H9 (cell line): Measurements from ENCODE around the gene KL. TPM values are rescaled to one million over a fixed set of nuclear protein-coding genes. Genes with fewer than 3 reads are reported as not detected.

Experiments used
- DNase-seq: peaks from one replicate; pipeline ENCODE4 v3.0.0-alpha.2; 2017
- H2AFZ ChIP-seq: one replicate; pipeline ENCODE4 v1.6.1; 2013; ENCODE audit warnings: mild to moderate bottlenecking, low read length, control low read depth, moderate library complexity
- H2AK5ac ChIP-seq: 2 replicates; pipeline ENCODE4 v1.6.1; 2013; ENCODE audit warnings: low read length, control low read depth, mixed read lengths; ENCODE audit not compliant: insufficient read length
- H2BK120ac ChIP-seq: one replicate; pipeline ENCODE4 v1.6.1; 2013; ENCODE audit warnings: low read depth, mild to moderate bottlenecking, low read length, control low read depth, inconsistent platforms; ENCODE audit not compliant: poor library complexity, severe bottlenecking
- H2BK12ac ChIP-seq: 2 replicates; pipeline ENCODE4 v1.6.1; 2013; ENCODE audit warnings: low read length, control low read depth, mixed read lengths, low read depth; ENCODE audit not compliant: insufficient read length
- H2BK15ac ChIP-seq: 2 replicates; pipeline ENCODE4 v1.6.1; 2013; ENCODE audit warnings: low read depth, low read length, control low read depth
- H2BK20ac ChIP-seq: one replicate; pipeline ENCODE4 v1.6.1; 2013; ENCODE audit warnings: low read depth, mild to moderate bottlenecking, low read length, control low read depth, inconsistent platforms; ENCODE audit not compliant: poor library complexity, severe bottlenecking
- H2BK5ac ChIP-seq: 2 replicates; pipeline ENCODE4 v1.6.1; 2013; ENCODE audit warnings: low read length, control low read depth, mixed read lengths; ENCODE audit not compliant: insufficient read length
- H3K14ac ChIP-seq: 2 replicates; pipeline ENCODE4 v1.6.1; 2013; ENCODE audit warnings: low read length, control low read depth; ENCODE audit not compliant: insufficient read depth
- H3K18ac ChIP-seq: 2 replicates; pipeline ENCODE4 v1.6.1; 2013; ENCODE audit warnings: low read depth, mild to moderate bottlenecking, mixed read lengths, low read length, control low read depth; ENCODE audit not compliant: insufficient read length
- H3K23ac ChIP-seq: 2 replicates; pipeline ENCODE4 v1.6.1; 2013; ENCODE audit warnings: low read length, control low read depth, mixed read lengths, low read depth; ENCODE audit not compliant: insufficient read length
- H3K23me2 ChIP-seq: 2 replicates; pipeline ENCODE4 v1.6.1; 2013; ENCODE audit warnings: low read depth, mild to moderate bottlenecking, mixed read lengths, low read length, control low read depth; ENCODE audit not compliant: insufficient read length, poor library complexity, severe bottlenecking
- H3K27ac ChIP-seq: 2 replicates; pipeline ENCODE4 v1.5.1; 2013; ENCODE audit warnings: low read length, control low read depth, mixed read lengths, low read depth; ENCODE audit not compliant: insufficient read length
- H3K27me3 ChIP-seq: 2 replicates; pipeline ENCODE4 v1.6.1; 2013; ENCODE audit warnings: low read length, control low read depth, inconsistent platforms; ENCODE audit not compliant: insufficient read depth
- H3K4ac ChIP-seq: 2 replicates; pipeline ENCODE4 v1.6.1; 2013; ENCODE audit warnings: low read depth, mild to moderate bottlenecking, control low read depth, inconsistent platforms, low read length, moderate library complexity
- H3K4me1 ChIP-seq: 2 replicates; pipeline ENCODE4 v1.6.1; 2013; ENCODE audit warnings: low read length, control low read depth, inconsistent platforms; ENCODE audit not compliant: insufficient read depth
- H3K4me2 ChIP-seq: 2 replicates; pipeline ENCODE4 v1.6.1; 2013; ENCODE audit warnings: low read length, control low read depth, mixed read lengths; ENCODE audit not compliant: insufficient read length, insufficient read depth
- H3K56ac ChIP-seq: 2 replicates; pipeline ENCODE4 v1.6.1; 2013; ENCODE audit warnings: low read depth, mild to moderate bottlenecking, mixed read lengths, low read length, control low read depth; ENCODE audit not compliant: insufficient read length
- H3K79me1 ChIP-seq: 2 replicates; pipeline ENCODE4 v1.6.1; 2013; ENCODE audit warnings: low read depth, mild to moderate bottlenecking, moderate library complexity, low read length, control low read depth, inconsistent platforms; ENCODE audit not compliant: insufficient read depth, poor library complexity, severe bottlenecking
- H3K79me2 ChIP-seq: 2 replicates; pipeline ENCODE4 v1.6.1; 2013; ENCODE audit warnings: low read length, control low read depth, inconsistent platforms; ENCODE audit not compliant: insufficient read depth
- H3K9ac ChIP-seq: 2 replicates; pipeline ENCODE4 v1.6.1; 2013; ENCODE audit warnings: low read length, control low read depth, mixed read lengths; ENCODE audit not compliant: insufficient read length; ENCODE audit errors: extremely low read depth
- H3K9me3 ChIP-seq: one replicate; pipeline ENCODE4 v1.6.1; 2013; ENCODE audit warnings: low read depth, low read length, inconsistent platforms; ENCODE audit not compliant: control insufficient read depth
- H3T11ph ChIP-seq: one replicate; pipeline ENCODE4 v1.6.1; 2013; ENCODE audit warnings: mild to moderate bottlenecking, low read length, control low read depth, inconsistent platforms
- H4K20me1 ChIP-seq: one replicate; pipeline ENCODE4 v1.6.1; 2013; ENCODE audit not compliant: control insufficient read depth, insufficient read length, insufficient read depth
- H4K5ac ChIP-seq: 2 replicates; pipeline ENCODE4 v1.6.1; 2013; ENCODE audit warnings: low read depth, mild to moderate bottlenecking, mixed read lengths, low read length, control low read depth; ENCODE audit not compliant: insufficient read length
- H4K8ac ChIP-seq: replicated peaks from 2 replicates; pipeline ENCODE4 v1.6.1; 2013; ENCODE audit warnings: low read length, control low read depth, mixed read lengths, low read depth; ENCODE audit not compliant: insufficient read length
- H4K91ac ChIP-seq: 2 replicates; pipeline ENCODE4 v1.6.1; 2013; ENCODE audit warnings: low read depth, mild to moderate bottlenecking, moderate library complexity, mixed read lengths, low read length, control low read depth; ENCODE audit not compliant: insufficient read length
- H3K27ac Mint-ChIP-seq, 3 experiments: 2 replicates in 2 of 3; 3 replicates in 1 of 3; pipeline ENCODE4 v1.8.0; 2020 to 2021; ENCODE audit warnings: mixed read lengths in 3 of 3, mild to moderate bottlenecking in 1 of 3, moderate library complexity in 1 of 3
- H3K27me3 Mint-ChIP-seq: 2 replicates; pipeline ENCODE4 v1.8.0; 2021; ENCODE audit warnings: low read depth, mild to moderate bottlenecking, moderate library complexity, mixed read lengths
- H3K36me3 Mint-ChIP-seq, 3 experiments: 2 replicates in 2 of 3; 3 replicates in 1 of 3; pipeline ENCODE4 v1.8.0; 2020 to 2021; ENCODE audit warnings: low read depth in 3 of 3, mixed read lengths in 3 of 3; ENCODE audit not compliant: insufficient read depth in 1 of 3
- H3K4me1 Mint-ChIP-seq, 2 experiments: 2 replicates each; pipeline ENCODE4 v1.8.0; 2020; ENCODE audit warnings: mixed read lengths in 2 of 2
- H3K4me3 Mint-ChIP-seq, 2 experiments: 2 replicates in 1 of 2; 3 replicates in 1 of 2; pipeline ENCODE4 v1.8.0; 2020 to 2021; ENCODE audit warnings: mild to moderate bottlenecking in 2 of 2, mixed read lengths in 2 of 2, moderate library complexity in 1 of 2
- H3K9me3 Mint-ChIP-seq, 2 experiments: 2 replicates in 1 of 2; 3 replicates in 1 of 2; pipeline ENCODE4 v1.8.0; 2020; ENCODE audit warnings: mild to moderate bottlenecking in 2 of 2, mixed read lengths in 2 of 2, moderate library complexity in 1 of 2
- CTCF ChIP-seq: fragments of 200-600 bp; sonication (generic); conservative IDR thresholded peaks from 3 replicates; pipeline ENCODE4 v1.8.0; 2021; ENCODE audit warnings: antibody characterized with exemption, mild to moderate bottlenecking
- WGBS: extraction: QIAGEN DNeasy Blood & Tissue Kit; methylation state at CpG from one replicate; pipeline ENCODE4 v1.1.7; 2013; ENCODE audit warnings: missing lambda C conversion rate, low lambda C conversion rate, mixed read lengths; ENCODE audit not compliant: insufficient read length; ENCODE audit errors: extremely low coverage; 5-methylcytosine and 5-hydroxymethylcytosine counted together
- total RNA-seq: library from RNA; stranded (reverse); gene quantifications from 2 replicates; pipeline ENCODE4 v1.2.1, GENCODE V29; 2021

The KL gene
- total RNA-seq, 1 experiment from 2014 or later: not detected

- Histone ChIP-seq H2AK5ac (no peak overlapping the region), H3K4ac (no peak overlapping the region), H3K56ac (no peak overlapping the region), H2BK15ac (no peak overlapping the region), H4K20me1 (no peaks in the 10 kb centered on the region), H3K23ac (no peak overlapping the region), H3K79me2 (no peaks in the 10 kb centered on the region), H2BK5ac (no peak overlapping the region), H3K27me3 (peaks cover 24% of the 10 kb centered on the region; the same call in 1 of the 2 replicates), H4K5ac (no peak overlapping the region), H4K91ac (no peak overlapping the region), H3K9ac (no peak overlapping the region), H3K14ac (no peak overlapping the region), H3K79me1 (no peaks in the 10 kb centered on the region), H4K8ac (no peak overlapping the region), H3T11ph (no peak overlapping the region), H2AFZ (no peak overlapping the region), H2BK12ac (no peak overlapping the region), H3K4me2 (no peak overlapping the region), H3K23me2 (peaks cover 14% of the 10 kb centered on the region), H3K18ac (no peak overlapping the region), H3K4me1 (no peaks in the 10 kb centered on the region), H2BK20ac (no peak overlapping the region), H3K27ac (no peak overlapping the region), H3K9me3 (no peaks in the 10 kb centered on the region), H2BK120ac (no peak overlapping the region)
- WGBS: no CpG with 5 or more reads among the region's 4 CpGs
- no peak overlapping the region for H3K27ac Mint-ChIP-seq
- DNase-seq: no peak
- H3K4me1 Mint-ChIP-seq: peaks cover 13% of the 10 kb centered on the region in 2 experiments
- peaks cover 0 to 3% (median 0%) of the 10 kb centered on the region in 3 experiments; a peak in 2 of 7 replicates for H3K36me3 Mint-ChIP-seq
- no peak overlapping the region for H3K4me3 Mint-ChIP-seq
- H3K9me3 Mint-ChIP-seq: peaks cover 3 to 5% of the 10 kb centered on the region in 2 experiments; a peak in 3 of 5 replicates
- peaks cover 68% of the 10 kb centered on the region for H3K27me3 Mint-ChIP-seq
- TF ChIP-seq CTCF: no peak
Observed at GRCh38 chr13:33014291-33014690, 1.9 kb upstream of the KL start.
